Right atrium auricular region (tissue), 2 donors: Measurements from ENCODE around the gene ATP10A. TPM values are rescaled to one million over a fixed set of nuclear protein-coding genes. Genes with fewer than 3 reads are reported as not detected.
A peak's percentile ranks its signal among the peaks of the same experiment; 100 is the strongest.

Experiments used
- DNase-seq: peaks from one replicate; pipeline ENCODE4 v3.0.0-alpha.2; 2019; ENCODE audit warnings: low spot score
- H3K27ac ChIP-seq, 2 donors: fragments of 200-600 bp; sonication (generic); 1 replicate in 1 of 2; 2 replicates in 1 of 2; pipeline ENCODE4 v1.5.1; 2016 to 2019
- H3K27me3 ChIP-seq, 2 donors: fragments of 200-600 bp; sonication (generic); one replicate each; pipeline versions ENCODE4 v1.5.1 to v1.6.0; 2017 to 2019
- H3K36me3 ChIP-seq: fragments of 200-600 bp; sonication (generic); one replicate; pipeline ENCODE4 v1.5.1; 2016
- H3K4me1 ChIP-seq, 2 donors: fragments of 200-600 bp; sonication (generic); one replicate each; pipeline versions ENCODE4 v1.5.1 to v1.6.0; 2017 to 2019
- H3K4me3 ChIP-seq, 2 donors: fragments of 200-600 bp; sonication (generic); 1 replicate in 1 of 2; 2 replicates in 1 of 2; pipeline ENCODE4 v1.5.1; 2017 to 2019; ENCODE audit warnings: mild to moderate bottlenecking in 1 of 2, moderate library complexity in 1 of 2
- H3K9me3 ChIP-seq, 2 donors: fragments of 200-600 bp; sonication (generic); one replicate each; pipeline ENCODE4 v1.5.1; 2019
- total RNA-seq, 2 donors: library from RNA; depleted of rRNA; stranded (reverse); fragments of >200 nt; gene quantifications; one replicate each; pipeline ENCODE4 v1.1.0, GENCODE V29; 2016
- TF ChIP-seq, protein P1 (sequence below), 2 donors: fragments of 200-600 bp; sonication (generic); IDR thresholded peaks; one replicate each; pipeline ENCODE4 v1.5.1; 2019; ENCODE audit warnings: antibody characterized with exemption in 2 of 2

Gene ATP10A
- total RNA-seq, 2 donors from 2014 or later: 3.2 to 6.0 TPM

DNA sequence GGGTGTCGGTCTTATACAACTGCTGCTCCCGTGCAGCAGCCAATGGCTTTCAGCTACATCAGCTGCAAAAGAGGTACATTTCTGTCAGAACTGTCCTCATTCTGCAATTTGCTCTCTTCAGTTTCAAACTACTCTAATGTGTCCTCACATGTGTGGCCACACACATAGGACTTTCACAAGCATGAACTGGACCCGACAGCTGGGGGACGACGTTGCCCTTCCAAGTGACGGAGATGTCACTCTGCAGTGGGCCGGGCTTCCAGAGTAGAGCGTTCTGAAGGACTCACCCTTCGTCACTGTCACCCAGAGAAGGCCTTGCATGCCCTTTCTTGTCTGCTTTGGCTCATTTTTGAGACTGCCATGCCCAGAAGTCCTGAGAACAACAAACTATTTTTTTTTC, 189.8 kb downstream of the ATP10A start:
- no peaks in the 10 kb centered on the region for H3K36me3 ChIP-seq
- H3K4me3 ChIP-seq: no peak overlapping the region
- no peaks in the 10 kb centered on the region for H3K9me3 ChIP-seq
- peaks cover 0 to 25% of the 10 kb centered on the region in 2 donors for H3K4me1 ChIP-seq
- H3K27ac ChIP-seq: no peak overlapping the region
- no peaks in the 10 kb centered on the region for H3K27me3 ChIP-seq
- TF ChIP-seq, protein P1, sequence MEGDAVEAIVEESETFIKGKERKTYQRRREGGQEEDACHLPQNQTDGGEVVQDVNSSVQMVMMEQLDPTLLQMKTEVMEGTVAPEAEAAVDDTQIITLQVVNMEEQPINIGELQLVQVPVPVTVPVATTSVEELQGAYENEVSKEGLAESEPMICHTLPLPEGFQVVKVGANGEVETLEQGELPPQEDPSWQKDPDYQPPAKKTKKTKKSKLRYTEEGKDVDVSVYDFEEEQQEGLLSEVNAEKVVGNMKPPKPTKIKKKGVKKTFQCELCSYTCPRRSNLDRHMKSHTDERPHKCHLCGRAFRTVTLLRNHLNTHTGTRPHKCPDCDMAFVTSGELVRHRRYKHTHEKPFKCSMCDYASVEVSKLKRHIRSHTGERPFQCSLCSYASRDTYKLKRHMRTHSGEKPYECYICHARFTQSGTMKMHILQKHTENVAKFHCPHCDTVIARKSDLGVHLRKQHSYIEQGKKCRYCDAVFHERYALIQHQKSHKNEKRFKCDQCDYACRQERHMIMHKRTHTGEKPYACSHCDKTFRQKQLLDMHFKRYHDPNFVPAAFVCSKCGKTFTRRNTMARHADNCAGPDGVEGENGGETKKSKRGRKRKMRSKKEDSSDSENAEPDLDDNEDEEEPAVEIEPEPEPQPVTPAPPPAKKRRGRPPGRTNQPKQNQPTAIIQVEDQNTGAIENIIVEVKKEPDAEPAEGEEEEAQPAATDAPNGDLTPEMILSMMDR (IDR thresholded peaks at IDR 0.05): no peak
- DNase-seq: no peak

DNA sequence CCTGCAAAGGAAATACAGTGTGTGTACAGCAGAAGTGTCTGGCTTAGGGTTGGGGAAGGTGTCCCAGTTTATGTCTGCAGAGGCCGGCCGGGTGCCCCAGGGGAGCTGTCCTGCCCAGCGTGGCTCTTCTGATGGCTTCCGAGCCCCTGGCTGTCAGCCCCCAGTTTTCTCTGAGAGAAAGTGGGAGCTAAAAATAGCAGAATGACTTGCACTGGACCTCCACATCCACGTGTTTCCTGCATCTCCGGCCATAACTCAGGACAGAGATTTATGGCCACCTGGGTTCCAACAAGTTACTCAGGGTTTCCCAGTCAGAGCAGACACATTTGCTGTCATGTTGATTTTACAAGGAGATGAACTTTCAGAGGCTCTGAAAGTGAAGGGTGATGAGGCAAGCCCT, 192.0 kb downstream of the ATP10A start:
- peaks cover 0 to 25% of the 10 kb centered on the region in 2 donors for H3K4me1 ChIP-seq

DNA sequence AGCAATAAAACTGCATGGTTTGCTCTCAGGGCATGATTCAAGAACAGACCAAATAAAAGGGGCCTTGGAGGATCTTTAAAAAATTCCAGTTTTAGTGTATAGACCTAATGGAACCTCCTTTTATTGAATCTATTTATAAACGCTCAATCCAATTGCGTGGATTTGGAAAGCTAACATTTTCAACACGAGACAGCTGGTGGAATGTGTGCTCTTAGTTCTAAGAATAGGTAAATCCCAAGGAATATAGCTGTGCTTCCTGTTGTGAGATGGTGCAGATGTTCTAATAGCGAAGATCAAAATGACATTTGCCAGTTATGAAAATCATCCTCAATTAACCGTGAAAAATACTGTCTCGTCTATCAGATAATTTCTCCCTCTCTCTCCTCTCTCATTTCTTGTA, 192.5 kb downstream of the ATP10A start:
- DNase-seq: no peak
- Histone ChIP-seq H3K27ac (peak overlapping the region; percentile 36 to 44), H3K4me1 (peaks cover 0 to 25% of the 10 kb centered on the region in 2 donors), H3K27me3 (no peaks in the 10 kb centered on the region), H3K4me3 (peak overlapping the region in 1 of 2 donors; percentile 27), H3K9me3 (no peaks in the 10 kb centered on the region), H3K36me3 (no peaks in the 10 kb centered on the region)
- TF ChIP-seq, protein P1 (IDR thresholded peaks at IDR 0.05): no peak

More for the DNA sequence above, 192.0 kb downstream of the ATP10A start:
- H3K27ac ChIP-seq: peak overlapping the region in 1 of 2 donors; percentile 44
- no peaks in the 10 kb centered on the region for H3K9me3 ChIP-seq
- H3K36me3 ChIP-seq: no peaks in the 10 kb centered on the region
- H3K27me3 ChIP-seq: no peaks in the 10 kb centered on the region
- TF ChIP-seq, protein P1 (IDR thresholded peaks at IDR 0.05): no peak
- no peak for DNase-seq
- peak overlapping the region in 1 of 2 donors; percentile 27 for H3K4me3 ChIP-seq

DNA sequence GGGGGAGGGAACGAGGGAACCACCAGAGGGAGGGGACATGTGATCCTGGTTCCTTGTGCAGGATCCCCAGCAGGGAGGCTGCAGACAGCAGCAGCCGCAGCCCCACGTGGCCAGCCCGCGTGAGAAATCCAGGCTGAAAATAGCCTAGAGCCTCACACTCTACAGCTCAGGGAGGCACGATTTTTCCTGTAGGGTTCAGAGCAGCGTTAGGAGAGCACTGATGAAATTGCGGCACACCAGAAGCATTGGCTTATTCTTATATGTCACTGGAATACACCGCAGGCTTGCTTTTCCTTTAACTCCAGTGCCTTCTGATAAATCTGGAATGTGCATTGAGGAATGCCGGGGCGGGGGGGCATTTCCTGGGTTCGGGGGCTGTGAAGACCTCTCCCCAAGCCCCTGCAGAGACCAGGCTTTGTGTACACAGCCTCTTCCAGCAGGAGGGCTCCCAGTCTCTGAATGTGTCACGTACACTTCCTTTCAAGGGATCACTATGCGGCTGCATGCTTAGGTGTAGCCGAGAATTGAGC, 193.0 kb downstream of the ATP10A start:
- H3K4me1 ChIP-seq: peaks cover 0 to 25% of the 10 kb centered on the region in 2 donors
- peak overlapping the region; percentile 36 to 44 for H3K27ac ChIP-seq
- peak overlapping the region in 1 of 2 donors; percentile 27 for H3K4me3 ChIP-seq
- no peaks in the 10 kb centered on the region for H3K27me3 ChIP-seq
- H3K9me3 ChIP-seq: no peaks in the 10 kb centered on the region
- H3K36me3 ChIP-seq: no peaks in the 10 kb centered on the region
- TF ChIP-seq, protein P1 (IDR thresholded peaks at IDR 0.05): no peak
- DNase-seq: peak; percentile 65

DNA sequence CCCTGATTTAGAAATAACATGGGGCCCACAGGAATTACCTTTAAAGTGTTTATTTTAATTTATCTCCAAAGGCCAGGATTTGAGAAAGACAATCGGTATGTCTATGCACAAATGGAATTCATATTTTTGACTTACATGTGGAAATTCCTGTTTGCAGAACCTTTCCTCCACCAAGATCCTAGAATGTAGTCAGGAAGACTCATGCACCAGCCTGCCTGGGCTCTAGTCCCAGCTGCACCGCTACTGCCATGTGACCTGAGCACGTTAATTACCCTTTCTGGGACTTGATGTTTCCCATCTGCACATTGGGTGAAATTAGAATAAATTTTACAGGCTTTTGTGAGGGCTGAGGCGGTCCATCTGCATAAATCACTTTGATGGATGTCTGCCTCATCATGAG, 194.2 kb downstream of the ATP10A start:
- H3K4me1 ChIP-seq: peaks cover 0 to 25% of the 10 kb centered on the region in 2 donors
- TF ChIP-seq, protein P1 (IDR thresholded peaks at IDR 0.05): no peak
- no peaks in the 10 kb centered on the region for H3K36me3 ChIP-seq
- no peak for DNase-seq
- no peak overlapping the region for H3K4me3 ChIP-seq
- H3K9me3 ChIP-seq: no peaks in the 10 kb centered on the region
- no peaks in the 10 kb centered on the region for H3K27me3 ChIP-seq
- H3K27ac ChIP-seq: no peak overlapping the region
